ENCODE measurements around the gene FUBP1.
A peak's percentile ranks its signal among the peaks of the same experiment; 100 is the strongest.
"Not testable (repeated sequence)": the region's sequence is repeated elsewhere in the genome, so short reads cannot be mapped to it uniquely, and the experiment has no call there.

The FUBP1 gene

GRCh38 chr1:77990629-77991204 is 11.8 kb upstream of the FUBP1 start:
- no peak for DNase-seq
- intact Hi-C loops (cut with DNase I) = no loop called here

GRCh38 chr1:77989744-77990143 is 10.9 kb upstream of the FUBP1 start:
- no peak for DNase-seq
- intact Hi-C loops (cut with DNase I) = no loop called here

- intact Hi-C loops (cut with DNase I) = no loop called here
- DNase-seq = no peak
Observed at GRCh38 chr1:77987919-77988318, 9.0 kb upstream of the FUBP1 start.

GRCh38 chr1:77986810-77987209 is 7.9 kb upstream of the FUBP1 start:
- intact Hi-C loops (cut with DNase I) = no loop called here
- no peak for DNase-seq

- DNase-seq = no peak
- intact Hi-C loops (cut with DNase I) = no loop called here
Observed at GRCh38 chr1:77984629-77985028, 5.8 kb upstream of the FUBP1 start.

DNA sequence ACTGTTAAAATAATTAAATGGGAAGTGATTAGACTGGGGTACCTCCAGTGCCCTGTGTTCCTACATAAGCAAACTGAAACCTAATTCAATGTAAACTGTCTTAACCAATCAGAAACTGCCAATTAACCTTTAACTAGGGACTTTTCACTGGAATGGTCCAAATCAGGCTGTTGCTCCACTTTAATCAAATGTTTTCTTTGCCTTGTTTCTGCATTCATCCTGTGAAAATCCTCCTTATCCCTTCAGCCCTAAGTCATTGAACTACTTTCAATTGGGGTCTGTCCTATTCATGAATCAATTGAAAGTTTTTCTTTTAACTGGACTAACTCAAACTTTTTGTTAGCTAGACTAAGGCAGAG is 5.1 kb upstream of the FUBP1 start:
- intact Hi-C loops (cut with DNase I) = no loop called here

GRCh38 chr1:77983352-77983996 is 4.6 kb upstream of the FUBP1 start:
- not testable (repeated sequence) for DNase-seq

More for the DNA sequence above, 5.1 kb upstream of the FUBP1 start:
- DNase-seq = no peak

GRCh38 chr1:77978293-77978968 is 441 bp downstream of the FUBP1 start:
- peak in 5 of 10 donors; percentile 13 to 77 (median 35) for DNase-seq
- intact Hi-C loops (cut with DNase I) = loop anchor here (2.0 kb wide), 1 partner anchor 136 kb away; no protein-coding TSS in a partner anchor

More at GRCh38 chr1:77983352-77983996, 4.6 kb upstream of the FUBP1 start:
- intact Hi-C loops (cut with DNase I) = not testable (repeated sequence)

DNA sequence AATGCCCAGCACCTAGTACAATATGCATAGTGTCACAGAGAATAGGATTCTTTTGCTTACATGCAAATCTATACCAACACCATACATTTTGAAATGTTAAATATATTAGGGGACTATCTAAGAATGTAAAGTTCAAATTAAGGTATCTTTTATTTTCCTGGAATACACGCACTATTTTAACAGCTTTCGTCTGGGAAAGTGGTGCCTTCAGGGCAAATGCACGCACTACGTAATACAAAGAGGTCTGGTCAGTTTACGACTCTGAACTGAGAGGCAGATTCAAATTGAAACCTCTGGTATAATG is 931 bp downstream of the FUBP1 start:
- no peak for DNase-seq
- intact Hi-C loops (cut with DNase I) = loop anchor here (2.0 kb wide), 1 partner anchor 137 kb away; no protein-coding TSS in a partner anchor

DNA sequence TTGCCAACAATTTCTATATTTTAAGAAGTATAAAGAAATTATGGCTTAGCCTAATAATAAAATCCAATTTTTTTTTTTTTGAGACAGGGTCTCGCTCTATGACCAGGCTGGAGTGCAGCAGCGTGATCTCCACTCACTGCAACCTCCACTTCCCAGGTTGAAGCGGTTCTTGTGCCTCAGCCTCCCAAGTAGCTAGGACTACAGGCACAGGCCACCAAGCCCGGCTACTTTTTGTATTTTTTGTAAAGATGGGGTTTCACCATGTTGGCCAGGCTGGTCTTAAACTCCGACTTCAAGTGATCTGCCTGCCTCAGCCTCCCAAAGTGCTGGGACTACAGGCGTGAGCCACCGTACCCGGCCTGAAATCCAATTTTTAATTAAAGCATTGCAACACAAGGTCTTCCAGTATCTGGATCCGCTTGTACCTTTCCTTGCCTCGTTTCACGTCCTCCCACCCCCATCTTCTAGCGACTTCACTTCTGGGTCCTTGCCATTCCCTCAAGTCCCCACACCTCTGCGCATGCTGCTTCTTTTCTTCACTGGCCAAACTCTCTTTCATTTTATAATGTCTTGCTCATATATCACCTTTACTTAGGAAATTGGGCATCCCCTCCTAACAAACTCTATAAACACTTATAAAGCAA is 2.3 kb downstream of the FUBP1 start:
- no peak for DNase-seq
- intact Hi-C loops (cut with DNase I) = no loop called here

GRCh38 chr1:77975907-77976306 is 3.0 kb downstream of the FUBP1 start:
- no peak for DNase-seq
- intact Hi-C loops (cut with DNase I) = no loop called here

DNA sequence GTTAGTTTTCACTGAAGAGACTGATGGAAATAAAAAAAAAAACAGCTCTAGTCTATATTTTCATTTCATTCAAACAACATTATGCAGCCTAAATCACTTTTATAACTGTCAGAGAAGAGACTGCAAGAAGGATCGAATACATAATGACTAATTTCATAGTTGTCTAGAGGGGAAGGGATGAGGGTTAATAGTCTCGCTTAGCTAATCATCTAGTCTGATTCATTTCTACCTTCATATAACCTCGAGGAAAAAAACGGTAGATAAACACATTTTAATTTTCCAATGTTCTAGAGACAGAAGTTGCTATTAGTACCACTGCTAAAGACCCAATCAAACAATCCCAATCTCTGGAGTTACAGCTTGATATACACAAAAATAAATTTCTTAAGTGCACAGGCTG is 3.5 kb downstream of the FUBP1 start:
- intact Hi-C loops (cut with DNase I) = no loop called here
- no peak for DNase-seq

- DNase-seq = no peak
- intact Hi-C loops (cut with DNase I) = no loop called here
Observed at GRCh38 chr1:77972080-77972479, 6.8 kb downstream of the FUBP1 start.

DNA sequence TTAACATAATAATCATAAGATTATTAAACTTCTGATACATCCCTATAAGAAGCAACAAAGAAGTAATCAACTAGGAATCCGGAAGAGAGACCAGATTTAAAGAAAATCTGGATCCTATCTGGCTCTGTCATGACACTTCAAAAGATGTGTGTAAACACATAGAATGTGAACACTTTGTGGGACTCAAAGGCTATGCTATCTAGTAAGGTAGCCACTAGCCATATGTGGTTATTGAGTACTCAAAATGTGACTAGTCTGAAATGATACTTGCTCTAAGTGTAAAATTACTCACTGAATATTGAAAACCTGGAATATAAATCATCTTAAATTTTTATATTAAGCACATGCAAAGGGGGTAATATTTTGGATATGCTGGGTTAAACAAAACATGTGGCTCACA is 8.7 kb downstream of the FUBP1 start:
- intact Hi-C loops (cut with DNase I) = no loop called here
- no peak for DNase-seq

DNA sequence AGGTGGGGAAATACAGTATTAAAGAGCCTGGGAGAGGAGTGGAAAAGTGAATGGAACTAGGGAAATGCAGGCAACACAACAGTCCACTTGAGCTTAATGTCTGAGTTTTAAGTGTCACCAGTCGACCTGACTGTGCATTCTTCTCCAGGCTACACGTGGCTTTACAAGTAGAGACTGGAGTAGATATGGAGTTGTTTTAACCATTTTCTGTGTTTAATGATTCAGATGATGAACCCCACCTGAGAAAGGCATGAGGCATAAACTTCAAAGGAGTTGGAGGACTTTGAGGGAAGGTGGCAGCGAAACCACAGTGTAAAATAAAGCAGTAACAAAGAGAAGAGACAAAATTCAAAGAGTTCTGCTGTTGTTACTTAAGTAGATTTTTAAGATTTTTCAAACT is 12.6 kb downstream of the FUBP1 start:
- intact Hi-C loops (cut with DNase I) = no loop called here
- DNase-seq = no peak

DNA sequence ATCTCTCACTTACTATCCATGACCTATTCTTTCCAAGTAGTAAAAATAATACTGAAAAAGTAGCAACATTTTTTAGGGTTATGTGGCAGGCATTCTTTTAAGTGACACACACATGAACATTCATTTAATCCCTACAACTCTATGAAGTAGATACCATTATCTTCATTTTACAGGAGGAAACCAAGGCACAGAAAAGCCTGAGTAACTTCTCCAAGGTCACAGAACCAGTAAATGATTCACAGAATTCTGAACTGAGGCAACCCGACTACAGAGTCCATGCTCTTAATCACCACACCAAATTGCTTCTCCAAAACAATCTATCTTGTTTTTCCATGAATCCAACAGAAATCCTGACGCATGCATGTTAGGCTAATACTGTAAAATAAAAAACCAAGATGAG is 17.5 kb downstream of the FUBP1 start:
- DNase-seq = no peak
- intact Hi-C loops (cut with DNase I) = no loop called here

DNA sequence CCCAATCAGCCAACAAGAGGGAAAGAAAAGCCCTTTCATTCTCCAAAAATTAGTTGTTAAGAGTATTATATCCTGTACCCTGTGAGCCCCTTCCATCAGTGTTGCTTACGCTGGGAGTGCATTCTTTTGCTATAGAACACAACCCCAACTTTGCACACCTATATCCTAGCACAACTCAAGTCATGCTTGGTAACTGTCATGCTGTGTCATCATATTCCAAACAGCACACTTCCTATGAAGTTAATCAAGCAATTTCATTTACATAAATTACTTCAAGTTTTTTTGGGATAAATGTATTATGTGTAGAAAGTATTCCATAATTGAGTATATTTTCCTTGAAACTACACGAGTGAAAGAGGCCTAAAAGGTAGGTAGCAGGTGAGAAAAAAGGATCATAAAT is 20.0 kb downstream of the FUBP1 start:
- intact Hi-C loops (cut with DNase I) = no loop called here
- DNase-seq = no peak

GRCh38 chr1:77958391-77958790 is 20.5 kb downstream of the FUBP1 start:
- intact Hi-C loops (cut with DNase I) = no loop called here

GRCh38 chr1:77956464-77956863 is 22.4 kb downstream of the FUBP1 start:
- intact Hi-C loops (cut with DNase I) = no loop called here
- no peak for DNase-seq

More at GRCh38 chr1:77958391-77958790, 20.5 kb downstream of the FUBP1 start:
- DNase-seq = no peak

DNA sequence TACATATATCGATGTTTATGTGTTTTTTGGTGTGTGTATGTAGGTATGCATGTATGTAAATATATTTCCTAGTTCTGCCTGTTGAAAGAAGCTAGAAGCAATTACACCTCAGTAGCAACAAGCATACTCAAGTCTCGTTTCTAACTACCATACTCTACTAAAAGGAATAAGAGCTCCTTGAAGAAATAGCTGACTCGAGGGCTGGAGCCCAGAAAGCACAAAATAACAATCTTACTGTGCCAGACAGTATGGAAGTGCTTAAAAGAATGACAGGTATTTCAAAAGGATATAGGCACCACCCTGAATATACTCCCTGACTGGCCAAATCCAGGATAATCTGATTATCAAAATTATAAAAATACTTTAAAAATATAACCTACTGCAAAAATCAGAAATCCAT is 23.2 kb downstream of the FUBP1 start:
- DNase-seq = no peak
- intact Hi-C loops (cut with DNase I) = no loop called here

DNA sequence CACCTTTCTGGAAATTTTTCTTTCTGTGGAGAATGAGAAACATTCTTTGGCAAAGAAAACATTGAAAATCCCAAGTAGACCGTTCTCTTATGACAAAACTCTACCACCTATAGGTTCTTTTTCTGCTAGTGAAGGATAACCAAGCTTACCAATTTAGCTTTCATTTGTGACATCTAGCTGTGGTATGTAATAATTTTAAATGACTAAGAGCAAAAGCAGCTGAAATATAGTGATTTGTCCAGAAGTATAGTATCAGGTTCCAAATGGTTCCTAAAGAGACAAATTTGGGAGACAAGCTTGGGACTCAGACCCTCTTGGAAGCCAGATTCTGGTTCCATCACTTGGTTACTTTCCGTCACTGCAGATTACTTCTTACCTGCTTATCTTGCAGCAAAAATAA is 24.4 kb downstream of the FUBP1 start:
- no peak for DNase-seq
- intact Hi-C loops (cut with DNase I) = no loop called here

- intact Hi-C loops (cut with DNase I) = no loop called here
- DNase-seq = no peak
Observed at GRCh38 chr1:77953907-77954306, 25.0 kb downstream of the FUBP1 start.
